Measurements from ENCODE around the gene LRRC15.

Gene LRRC15

GRCh38 chr3:194320744-194321243 lies 48.7 kb downstream of the LRRC15 start:
- DNase-seq (ENCODE audit: low read depth in 2 of 2): no peak

- DNase-seq (ENCODE audit: low read depth in 2 of 2): no peak
These were observed 49.4 kb downstream of the LRRC15 start for GRCh38 chr3:194320100-194320499.

- no peak for DNase-seq (ENCODE audit: low read depth in 2 of 2)
These were observed 50.9 kb downstream of the LRRC15 start for GRCh38 chr3:194318511-194319161.

- DNase-seq (ENCODE audit: low read depth in 2 of 2): no peak
These were observed 52.6 kb downstream of the LRRC15 start for GRCh38 chr3:194316918-194317317.

GRCh38 chr3:194315965-194316361 lies 53.6 kb downstream of the LRRC15 start:
- no peak for DNase-seq (ENCODE audit: low read depth in 2 of 2)

- peak; percentile 82 to 85 for DNase-seq (ENCODE audit: low read depth in 2 of 2)
These were observed 54.2 kb downstream of the LRRC15 start for GRCh38 chr3:194315088-194315964.

DNA sequence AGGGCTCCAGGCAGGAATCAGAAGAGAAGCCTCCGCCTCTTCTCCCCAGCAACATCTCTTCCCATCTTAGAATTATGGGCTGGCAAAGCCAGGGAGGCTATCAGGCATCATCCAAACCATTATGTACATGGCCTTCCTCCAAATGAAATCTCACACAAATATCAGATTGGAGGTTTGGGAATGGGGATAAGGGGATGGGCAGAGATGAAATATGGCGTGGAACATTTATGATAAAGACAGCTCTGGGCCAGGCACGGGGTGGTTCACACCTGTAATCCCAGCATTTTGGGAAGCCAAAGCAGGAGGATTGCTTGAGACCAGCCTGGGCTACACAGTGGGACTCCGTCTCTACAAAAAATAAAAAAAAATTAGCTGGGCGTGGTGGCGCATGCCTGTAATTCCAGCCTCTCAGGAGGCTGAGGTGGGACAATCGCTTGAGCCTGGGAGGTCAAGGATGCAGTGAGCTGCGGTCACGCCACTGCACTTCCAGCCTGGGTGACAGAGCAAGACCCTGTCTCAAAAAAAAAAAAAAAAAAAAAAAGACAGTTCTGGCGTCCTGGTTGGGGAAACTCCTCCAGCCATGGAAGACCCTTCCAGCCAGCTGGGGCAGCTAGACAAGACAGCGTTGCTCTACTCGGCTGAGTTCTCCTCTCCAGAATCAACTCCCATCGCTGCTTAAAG lies 55.0 kb downstream of the LRRC15 start:
- DNase-seq (ENCODE audit: low read depth in 2 of 2): no peak

- DNase-seq (ENCODE audit: low read depth in 2 of 2): no peak
These were observed 55.8 kb downstream of the LRRC15 start for GRCh38 chr3:194313560-194314387.

DNA sequence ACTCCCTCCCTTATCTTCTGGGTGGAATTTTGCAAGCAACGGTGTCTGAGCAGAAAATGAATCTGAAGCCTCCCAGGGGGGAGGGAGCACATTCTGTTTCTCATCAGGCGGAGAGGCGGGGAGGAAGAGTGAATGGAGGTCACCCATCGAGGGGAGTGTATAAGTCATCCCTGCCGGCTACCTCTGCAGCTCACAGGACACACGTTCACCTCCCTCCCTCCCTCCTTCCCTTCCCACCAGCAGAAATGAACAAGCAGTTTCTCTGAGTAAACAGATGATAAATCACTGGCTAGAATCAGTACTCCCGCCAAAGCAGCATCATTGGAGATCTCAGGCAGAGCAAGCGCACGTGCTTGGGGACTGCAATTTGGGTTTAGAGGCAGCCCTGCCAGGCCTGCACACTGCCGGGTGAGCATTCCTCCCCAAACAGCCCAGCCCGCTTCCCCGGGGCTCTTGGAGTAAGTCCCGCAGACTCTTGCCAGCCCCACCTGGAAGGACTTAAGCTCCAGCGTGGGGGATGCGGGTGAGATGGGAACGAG lies 56.7 kb downstream of the LRRC15 start:
- no peak for DNase-seq (ENCODE audit: low read depth in 2 of 2)

- no peak for DNase-seq (ENCODE audit: low read depth in 2 of 2)
These were observed 57.3 kb downstream of the LRRC15 start for GRCh38 chr3:194312186-194312742.

- no peak for DNase-seq (ENCODE audit: low read depth in 2 of 2)
These were observed 58.5 kb downstream of the LRRC15 start for GRCh38 chr3:194311000-194311399.

GRCh38 chr3:194310060-194310835 lies 59.3 kb downstream of the LRRC15 start:
- DNase-seq (ENCODE audit: low read depth in 2 of 2): no peak

GRCh38 chr3:194308601-194309449 lies 60.7 kb downstream of the LRRC15 start:
- DNase-seq (ENCODE audit: low read depth in 2 of 2): no peak

- no peak for DNase-seq (ENCODE audit: low read depth in 2 of 2)
These were observed 61.7 kb downstream of the LRRC15 start for GRCh38 chr3:194307849-194308248.

DNA sequence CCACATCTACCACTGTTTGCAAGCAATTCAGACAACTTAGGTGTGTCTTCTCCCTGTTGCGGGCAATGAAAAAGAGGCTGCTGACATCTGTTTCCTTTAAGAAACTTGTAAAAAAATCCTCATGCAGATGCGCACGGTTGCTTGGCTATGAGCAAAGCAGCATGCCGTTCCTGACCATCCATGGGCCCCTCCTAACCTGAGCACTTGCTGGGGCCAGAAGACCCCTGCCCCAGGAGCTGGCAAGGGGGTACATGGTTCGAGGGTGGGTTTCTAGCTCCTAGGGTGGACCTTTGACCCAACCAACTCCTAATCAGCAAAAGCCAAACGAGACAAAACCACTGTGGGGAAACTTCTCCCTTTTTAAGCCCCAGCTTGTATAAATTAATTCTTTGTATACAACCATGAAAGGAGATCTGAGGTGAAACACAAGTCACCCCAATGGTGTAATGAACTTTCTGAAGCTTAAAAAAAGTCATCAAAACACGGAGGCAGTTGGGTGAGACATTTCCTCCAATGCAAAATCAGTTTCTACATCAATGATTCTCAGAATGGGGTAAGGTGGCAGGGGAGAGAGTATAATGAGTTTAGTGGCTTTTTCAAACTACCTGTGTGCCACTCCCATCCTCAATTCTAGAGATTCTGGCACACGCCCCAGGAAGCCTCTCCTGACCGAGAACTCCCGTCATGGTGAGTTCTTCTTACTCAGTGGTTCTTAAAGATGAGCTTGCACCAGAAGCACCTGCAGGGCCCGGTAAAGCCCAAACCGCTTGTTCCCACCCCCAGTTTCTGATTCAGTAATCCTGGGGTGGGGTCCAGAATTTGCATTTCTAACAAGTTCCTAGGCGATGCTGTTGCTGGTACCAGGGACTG lies 62.5 kb downstream of the LRRC15 start:
- DNase-seq (ENCODE audit: low read depth in 2 of 2): no peak

DNA sequence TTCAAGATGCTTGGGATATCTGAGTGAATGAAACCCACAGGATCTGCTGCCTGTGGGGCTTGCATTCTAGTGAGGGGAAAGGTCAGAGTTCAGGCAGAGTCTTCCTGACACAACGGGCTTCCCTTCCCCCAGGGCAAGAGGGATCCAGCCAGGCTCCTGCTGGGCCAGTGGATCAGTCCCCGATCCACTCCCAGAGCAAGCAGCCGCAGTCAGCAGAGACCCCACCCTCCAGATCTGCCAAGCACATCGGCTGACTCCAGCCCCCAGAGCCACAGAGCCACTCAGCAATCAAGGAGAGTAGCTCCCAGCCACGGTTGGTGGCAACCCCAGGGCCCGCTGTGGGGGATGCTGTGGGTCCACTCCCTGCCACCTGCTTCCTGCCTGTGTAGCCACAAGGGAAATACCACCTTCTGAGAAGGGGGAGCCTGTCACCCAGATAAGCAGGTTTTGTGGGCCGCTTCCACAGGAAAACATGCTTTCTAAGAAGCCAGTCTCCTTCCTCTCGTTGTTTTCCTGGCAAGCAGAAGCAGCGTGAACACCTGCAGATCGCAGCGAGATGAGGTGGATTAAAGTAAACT lies 63.3 kb downstream of the LRRC15 start:
- no peak for DNase-seq (ENCODE audit: low read depth in 2 of 2)

DNA sequence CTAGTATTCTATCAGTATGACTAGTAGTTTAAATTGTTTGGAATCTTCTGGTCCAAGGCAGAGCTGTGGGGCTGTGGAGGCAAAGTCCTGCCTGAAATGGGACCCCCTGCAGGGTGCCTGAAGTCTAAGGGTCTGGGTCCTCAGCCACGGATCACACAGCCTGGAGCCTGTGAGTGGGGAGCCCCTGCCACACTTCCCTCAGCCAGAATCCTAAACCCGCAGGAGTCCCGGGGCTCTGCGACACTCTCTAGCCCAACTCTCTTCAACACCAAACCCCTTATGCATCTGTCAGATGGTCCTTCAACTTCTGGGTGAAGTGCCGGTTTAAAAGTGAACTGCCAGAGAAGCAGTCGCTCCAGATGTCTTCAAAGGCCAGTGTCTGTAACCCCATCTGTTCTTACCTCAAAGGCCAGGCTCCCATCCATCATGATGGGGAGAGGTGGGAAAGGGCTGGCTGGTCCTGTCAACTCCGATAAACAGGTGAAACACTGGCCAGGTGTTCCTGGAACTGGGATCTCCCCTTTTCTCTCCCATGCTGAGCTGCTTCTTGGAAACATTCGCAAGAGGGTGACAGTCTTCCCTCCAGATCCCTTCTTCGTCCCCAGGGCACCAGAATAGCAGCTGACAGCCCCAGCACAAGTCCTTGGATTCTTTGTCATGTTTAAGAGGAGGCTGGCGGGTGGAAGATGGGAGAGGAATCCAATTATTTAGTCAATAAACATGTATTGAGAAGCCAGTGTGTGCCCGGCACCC lies 64.0 kb downstream of the LRRC15 start:
- DNase-seq (ENCODE audit: low read depth in 2 of 2): no peak

Data from stimulated activated CD4-positive, alpha-beta T cell treated with anti-CD3 and anti-CD28 coated beads, Interleukin-1b, Interleukin-23, amount 100 ng/mL, for 4 hours (primary cell).